ENCODE data around the gene RIPOR3.

DNA sequence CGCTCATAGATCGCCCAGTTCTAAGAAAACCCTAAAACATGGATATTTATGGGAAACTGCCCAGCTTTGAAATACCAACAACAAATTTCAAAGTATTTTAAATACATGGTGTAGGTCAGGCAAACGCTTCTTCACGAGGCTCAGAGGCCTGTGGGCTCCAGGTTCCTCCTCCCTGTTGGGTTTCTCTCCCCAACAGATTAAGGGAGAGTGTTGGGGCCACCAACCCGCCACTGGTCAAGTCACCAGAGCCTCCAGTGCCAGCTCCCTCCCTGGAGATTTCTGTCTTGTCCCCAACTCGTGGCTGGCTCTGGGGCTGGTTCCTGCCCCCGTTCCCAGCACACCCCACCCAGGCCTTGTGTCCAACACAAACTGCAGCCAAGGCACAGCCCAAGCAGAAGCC is 93.3 kb downstream of the RIPOR3 start:
- no peak for TF ChIP-seq POLR2A (IDR thresholded peaks at IDR 0.05)
- TF ChIP-seq, protein P1, sequence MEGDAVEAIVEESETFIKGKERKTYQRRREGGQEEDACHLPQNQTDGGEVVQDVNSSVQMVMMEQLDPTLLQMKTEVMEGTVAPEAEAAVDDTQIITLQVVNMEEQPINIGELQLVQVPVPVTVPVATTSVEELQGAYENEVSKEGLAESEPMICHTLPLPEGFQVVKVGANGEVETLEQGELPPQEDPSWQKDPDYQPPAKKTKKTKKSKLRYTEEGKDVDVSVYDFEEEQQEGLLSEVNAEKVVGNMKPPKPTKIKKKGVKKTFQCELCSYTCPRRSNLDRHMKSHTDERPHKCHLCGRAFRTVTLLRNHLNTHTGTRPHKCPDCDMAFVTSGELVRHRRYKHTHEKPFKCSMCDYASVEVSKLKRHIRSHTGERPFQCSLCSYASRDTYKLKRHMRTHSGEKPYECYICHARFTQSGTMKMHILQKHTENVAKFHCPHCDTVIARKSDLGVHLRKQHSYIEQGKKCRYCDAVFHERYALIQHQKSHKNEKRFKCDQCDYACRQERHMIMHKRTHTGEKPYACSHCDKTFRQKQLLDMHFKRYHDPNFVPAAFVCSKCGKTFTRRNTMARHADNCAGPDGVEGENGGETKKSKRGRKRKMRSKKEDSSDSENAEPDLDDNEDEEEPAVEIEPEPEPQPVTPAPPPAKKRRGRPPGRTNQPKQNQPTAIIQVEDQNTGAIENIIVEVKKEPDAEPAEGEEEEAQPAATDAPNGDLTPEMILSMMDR (IDR thresholded peaks at IDR 0.05), result no peak
